GM18520 (cell line): ENCODE results near the gene ITIH6.
"Not testable (repeated sequence)": the region's sequence is repeated elsewhere in the genome, so short reads cannot be mapped to it uniquely, and the experiment has no call there.

Experiments used
- ATAC-seq: cut with Tn5 transposase; IDR thresholded peaks from one replicate; pipeline ENCODE4 v1.9.1; 2021; ENCODE audit not compliant: unreplicated experiment

The ITIH6 gene

DNA sequence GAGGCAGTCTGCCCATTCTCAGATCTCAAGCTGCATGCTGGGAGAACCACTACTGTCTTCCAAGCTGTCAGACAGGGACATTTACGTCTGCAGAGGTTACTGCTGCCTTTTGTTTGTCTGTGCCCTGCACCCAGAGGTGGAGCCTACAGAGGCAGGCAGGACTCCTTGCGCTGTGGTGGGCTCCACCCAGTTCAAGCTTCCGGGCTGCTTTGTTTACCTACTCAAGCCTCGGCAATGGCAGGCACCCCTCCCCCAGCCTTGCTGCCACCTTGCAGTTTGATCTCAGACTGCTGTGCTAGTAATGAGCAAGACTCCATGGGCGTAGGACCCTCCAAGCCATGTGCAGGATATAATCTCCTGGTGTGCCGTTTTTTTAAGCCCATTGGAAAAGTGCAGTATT is 59.5 kb downstream of the ITIH6 start:
- ATAC-seq: not testable (repeated sequence)

- ATAC-seq: not testable (repeated sequence)
These were observed 61.6 kb downstream of the ITIH6 start for GRCh38 chrX:54736298-54736942.

- ATAC-seq: no peak
These were observed 76.6 kb downstream of the ITIH6 start for GRCh38 chrX:54721424-54721823.

DNA sequence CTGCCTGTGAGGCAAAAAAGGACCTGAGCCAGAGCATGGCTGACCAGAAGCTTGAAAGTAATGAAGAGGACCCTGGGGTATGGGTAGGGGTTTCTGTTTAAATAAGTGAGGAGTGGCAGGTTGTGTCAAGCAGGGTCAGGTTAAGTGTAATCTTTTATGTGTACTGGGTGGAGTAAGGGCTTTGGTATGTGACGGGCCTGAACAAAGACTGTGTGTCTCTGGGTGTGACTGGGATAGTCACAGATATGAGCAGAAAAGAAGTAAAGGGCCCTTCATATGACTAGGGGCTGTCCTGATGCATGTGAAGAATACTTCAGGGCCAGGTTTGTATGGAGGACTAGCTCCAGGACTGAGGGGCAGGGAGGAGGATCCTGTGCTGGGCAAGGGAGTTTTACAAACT is 82.4 kb downstream of the ITIH6 start:
- no peak for ATAC-seq

DNA sequence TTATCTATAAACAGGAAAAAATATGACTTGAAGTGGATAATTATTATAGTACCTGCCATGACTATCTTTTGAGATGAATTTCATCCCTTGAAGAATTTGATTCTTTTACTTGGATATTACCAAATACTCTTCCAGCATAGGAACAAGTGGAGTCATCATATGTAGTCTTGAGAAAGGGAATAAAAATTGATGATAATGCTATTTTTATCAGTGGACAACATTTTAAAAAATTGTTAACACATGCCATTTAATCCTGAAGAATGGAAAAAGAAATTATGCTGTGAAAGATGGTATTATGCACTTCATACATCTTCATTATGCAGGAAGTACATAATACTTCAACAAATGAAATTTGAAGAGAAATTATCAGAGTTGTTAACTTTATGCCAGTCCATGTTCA is 83.6 kb downstream of the ITIH6 start:
- ATAC-seq: no peak

DNA sequence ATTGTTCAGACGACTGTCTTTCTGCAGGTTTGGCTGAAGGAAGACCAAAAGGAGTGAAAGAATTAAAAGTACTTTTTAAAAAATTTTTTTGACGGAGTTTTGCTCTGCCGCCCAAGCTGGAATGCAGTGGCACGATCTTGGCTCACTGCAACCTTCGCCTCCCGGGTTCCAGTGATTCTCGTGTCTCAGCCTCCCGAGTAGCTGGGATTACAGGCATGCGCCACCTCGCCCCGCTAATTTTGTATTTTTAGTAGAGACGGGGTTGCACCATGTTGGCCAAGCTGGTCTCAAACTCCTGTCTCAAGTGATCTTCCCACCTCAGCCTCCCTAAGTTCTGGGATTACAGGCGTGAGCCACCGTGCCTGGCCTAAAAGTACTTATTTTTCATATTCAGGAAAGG is 86.3 kb downstream of the ITIH6 start:
- no peak for ATAC-seq

- ATAC-seq: no peak
These were observed 87.1 kb downstream of the ITIH6 start for GRCh38 chrX:54710920-54711319.

- ATAC-seq: no peak
These were observed 89.7 kb downstream of the ITIH6 start for GRCh38 chrX:54708404-54708803.
